Purkinje cell (primary cell): ENCODE results near the gene KIF18A. TPM values are rescaled to one million over a fixed set of nuclear protein-coding genes. Genes with fewer than 3 reads are reported as not detected.

Experiments
- polyA plus RNA-seq: library from polyadenylated mRNA; unstranded; fragments of >200 nt; fragmentation: Nextera tagmentation; gene quantifications from 2 replicates; pipeline ENCODE4 v1.2.1, GENCODE V29; 2014

KIF18A gene
- 0.32 TPM in 1 of 2 replicates, not detected in the other for polyA plus RNA-seq

GRCh38 chr11:28107750-28108618 is at the start of gene KIF18A, which contains the start of gene METTL15:
Gene KIF18A (minus strand): TSS chr11:28108156. CDS start chr11:28097947, 10,209 bp downstream.
Gene METTL15 (plus strand): TSS chr11:28108388. CDS start chr11:28113335, 4,947 bp downstream.

Other genes starting within 250 kb of the KIF18A start
- gene METTL15, start 232 bp upstream of the KIF18A start, polyA plus RNA-seq = 4.9 and 8.9 TPM in 2 replicates